HK-2 (cell line): ENCODE results near the gene UQCC2.

Experiments
- DNase-seq: peaks from one replicate; pipeline ENCODE4 v3.0.0-alpha.2; 2018; ENCODE audit not compliant: unreplicated experiment

UQCC2 gene

DNA sequence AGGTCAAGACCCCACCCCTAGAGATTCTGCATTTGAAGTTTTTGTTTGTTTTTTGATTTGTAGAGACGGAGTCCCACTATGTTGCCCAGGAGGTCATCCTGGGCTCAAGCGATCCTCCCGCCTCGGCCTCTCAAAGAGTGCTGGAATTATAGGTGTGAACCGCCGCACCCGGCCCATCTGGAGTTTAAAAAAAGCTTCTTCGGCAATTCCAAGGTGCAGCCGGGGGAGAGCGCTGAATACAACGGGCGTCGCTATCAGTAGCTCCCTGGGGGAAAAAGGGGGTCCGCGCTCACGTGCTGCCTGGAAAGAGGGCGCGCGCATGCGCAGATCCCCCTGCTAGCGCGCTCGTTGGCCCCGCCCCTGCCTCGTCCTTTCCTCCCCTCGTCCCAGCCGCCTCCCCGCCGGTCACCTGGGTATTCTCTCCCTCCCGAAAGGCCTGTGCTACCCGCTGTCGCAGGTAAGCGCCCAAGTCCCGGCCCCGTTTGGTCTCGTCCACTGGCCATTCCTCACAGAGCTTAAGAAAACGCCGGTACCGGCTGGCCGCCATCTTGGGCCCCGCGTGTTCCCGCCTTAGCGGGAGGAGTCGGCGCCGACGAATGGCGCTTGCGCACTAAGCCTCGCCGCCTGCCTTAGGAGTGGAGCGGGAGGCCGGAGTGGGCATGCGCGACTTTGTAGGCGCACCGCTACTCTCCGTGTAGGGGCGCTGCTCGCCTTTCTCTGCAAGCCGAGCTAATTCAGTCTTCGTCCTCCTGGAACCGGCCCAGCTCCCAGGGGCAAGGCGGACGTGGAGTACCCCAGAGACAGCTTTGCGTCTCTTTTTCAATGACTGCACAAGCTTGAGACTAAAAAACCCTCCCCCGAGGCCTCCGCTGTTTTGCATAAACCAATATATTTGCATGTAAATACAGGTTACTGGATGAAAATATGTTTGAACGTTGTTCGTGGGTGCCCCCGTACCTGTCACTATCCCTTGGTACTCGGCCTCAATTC lies at the start of gene UQCC2:
UQCC2 (minus strand) TSS at position 561 of the 990 bp plus-strand sequence; CDS start at position 547, 14 bp downstream.
- peak; percentile 96 for DNase-seq

DNA sequence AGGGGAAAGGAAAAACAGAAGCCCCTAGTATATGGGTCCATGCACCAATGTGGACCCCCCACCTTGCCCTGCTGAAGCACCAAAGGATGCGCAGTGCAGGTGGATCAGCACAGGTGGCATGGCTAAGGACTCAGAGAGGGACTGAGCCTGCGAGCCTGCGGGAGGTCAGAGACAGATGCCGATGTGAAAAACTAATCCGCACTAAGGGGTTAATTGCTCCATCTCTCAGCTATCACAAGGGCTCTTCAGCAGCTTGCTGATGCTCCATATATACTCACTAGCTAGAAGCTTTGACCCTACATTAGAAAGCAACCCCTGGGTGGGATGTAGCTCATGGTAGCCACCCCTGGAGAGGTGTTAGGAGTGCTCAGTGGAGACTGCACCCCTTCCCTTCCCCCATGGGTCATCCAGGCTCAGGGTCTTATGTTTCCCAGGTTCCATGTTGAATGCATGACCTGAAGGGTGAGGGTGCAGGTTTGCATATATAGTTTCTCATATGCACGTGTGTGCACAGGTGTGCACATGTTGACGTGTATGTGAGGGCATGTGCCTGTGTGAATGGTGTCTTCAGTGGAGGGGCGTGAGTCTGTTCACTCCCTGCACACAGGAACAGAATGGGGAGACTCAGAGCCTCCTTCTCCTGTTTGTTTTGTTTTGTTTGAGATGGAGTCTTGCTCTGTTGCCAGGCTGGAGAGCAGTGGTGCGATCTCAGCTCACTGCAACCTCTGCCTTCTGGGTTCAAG lies 48.6 kb upstream of the UQCC2 start:
- no peak for DNase-seq

DNA sequence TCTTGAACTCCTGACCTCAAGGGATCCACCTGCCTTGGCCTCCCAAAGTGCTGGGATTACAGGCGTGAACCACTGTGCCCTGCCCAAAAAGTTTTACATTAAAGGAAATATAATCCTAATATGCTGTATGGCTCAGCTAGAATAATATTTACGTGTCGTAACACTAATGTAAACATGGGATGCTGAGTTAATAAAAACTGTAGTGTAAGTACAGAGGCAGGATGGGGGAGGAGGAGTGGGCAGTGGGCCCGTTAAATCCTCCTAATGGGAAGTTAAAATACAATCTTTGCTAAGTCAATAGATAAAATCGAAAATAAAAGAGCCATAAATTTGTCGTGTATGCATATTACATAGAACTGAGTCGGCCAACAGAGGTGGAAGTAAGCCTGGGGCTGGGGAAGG lies 47.3 kb upstream of the UQCC2 start:
- no peak for DNase-seq

DNA sequence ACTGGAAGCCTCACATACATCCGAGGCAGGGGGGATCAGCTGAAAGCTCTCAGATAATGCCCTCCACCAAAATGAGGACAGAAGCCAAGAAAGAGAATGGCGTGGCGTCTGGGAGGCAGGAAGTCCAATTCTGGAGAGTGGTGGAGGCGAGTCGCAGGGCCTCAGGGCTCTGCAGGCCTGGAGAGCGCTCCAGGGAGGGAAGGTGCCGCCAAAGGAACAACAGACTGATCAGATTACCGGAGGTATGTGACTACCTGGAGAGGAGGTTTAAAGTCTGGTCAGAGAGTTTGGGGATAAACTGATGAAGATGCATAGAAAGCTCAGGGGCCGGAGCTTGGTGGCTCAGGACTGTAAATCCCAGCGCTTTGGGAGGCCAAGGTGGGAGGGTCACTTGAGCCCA lies 46.4 kb upstream of the UQCC2 start:
- no peak for DNase-seq

DNA sequence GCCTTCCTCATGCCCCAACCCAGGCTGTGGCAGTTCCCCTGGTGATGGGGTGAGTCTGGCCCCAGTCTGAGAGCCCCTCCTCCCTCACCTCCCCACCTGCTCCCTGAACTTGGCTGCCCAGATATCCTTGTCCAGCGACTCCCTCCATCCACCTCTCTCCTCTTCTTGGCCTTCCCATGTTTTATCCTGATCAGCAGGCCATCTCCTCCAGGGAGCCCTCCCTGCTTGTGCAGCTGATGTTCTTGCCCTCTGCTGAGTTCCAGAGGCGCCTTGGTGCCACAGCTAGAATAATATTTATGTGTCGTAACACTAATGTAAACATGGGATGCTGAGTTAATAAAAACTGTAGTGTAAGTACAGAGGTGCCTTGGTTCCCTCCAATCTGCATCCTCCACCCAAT lies 45.6 kb upstream of the UQCC2 start:
- no peak for DNase-seq

DNA sequence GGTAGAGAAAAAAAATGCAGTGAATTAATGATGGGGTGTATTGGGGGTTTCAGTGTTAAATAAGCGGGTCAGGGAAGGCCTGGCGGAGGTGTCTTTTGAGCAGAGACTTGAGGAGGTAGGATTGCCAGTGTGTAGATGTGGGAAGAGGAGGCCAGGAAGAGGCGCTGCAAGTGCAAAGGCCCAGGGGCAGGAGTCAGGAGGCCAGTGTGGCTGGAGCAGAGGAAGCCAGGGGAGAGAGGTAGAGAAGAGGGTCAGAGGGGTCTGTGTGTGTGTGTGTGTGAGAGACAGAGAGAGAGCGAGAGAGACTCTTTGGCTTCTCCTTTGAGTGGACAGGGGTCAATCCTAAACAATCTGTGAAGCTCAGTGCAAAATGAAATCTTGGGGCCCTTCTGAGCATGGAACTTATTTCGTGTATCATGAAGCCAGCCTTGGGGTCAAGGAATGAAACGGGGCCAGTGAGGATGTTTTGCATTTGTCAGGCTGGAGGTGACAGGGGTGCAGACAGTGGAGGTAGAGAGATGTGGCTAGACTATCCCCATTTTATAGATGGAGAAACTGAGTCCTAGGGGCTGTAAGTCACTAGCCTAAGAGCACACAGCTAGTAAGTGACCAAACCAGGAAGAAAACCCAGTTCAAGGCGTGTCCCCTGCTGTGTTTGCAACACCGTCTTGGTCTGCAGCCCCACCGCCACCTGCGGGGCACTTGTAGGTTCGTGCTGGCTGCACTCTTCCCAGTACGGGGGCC lies 44.9 kb upstream of the UQCC2 start:
- no peak for DNase-seq

DNA sequence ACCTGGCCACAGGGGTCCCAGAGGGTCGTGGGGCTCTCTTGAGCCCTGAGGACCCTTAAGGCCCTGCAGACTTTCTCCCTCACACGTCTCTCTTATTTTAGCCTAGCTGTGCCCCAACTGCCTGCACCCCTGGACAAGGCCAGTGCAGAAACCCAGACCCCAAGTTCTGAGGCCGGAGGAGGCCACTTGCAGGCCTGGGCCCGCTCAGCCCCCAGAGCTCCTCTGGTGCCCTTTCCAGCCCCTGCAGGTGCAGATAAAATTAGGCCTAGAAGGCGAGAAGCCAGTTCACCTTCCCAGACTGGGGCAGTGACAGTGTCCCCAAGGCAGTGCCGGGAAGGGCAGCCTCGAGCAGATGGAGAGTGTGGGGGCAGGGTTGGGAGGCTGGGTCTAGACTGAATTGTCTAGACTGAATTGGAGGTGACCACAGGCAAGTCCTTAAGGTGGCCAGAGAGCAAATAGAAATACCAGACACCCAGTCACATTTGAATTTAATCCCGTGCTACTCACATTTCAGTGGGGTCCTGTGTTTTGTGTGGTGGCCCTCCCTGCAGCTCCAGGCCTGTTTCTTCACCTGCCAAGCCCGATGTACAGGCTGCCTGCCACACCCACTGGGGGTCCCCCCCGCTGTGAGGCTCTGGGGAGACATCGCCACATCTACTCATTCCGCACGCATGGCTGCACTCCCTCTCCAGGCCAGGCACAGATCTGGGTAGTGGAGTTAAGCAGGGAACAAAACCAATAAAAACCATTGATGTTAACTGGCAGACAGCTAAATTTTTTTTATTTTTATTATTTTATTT lies 43.8 kb upstream of the UQCC2 start:
- peak; percentile 29 for DNase-seq

DNA sequence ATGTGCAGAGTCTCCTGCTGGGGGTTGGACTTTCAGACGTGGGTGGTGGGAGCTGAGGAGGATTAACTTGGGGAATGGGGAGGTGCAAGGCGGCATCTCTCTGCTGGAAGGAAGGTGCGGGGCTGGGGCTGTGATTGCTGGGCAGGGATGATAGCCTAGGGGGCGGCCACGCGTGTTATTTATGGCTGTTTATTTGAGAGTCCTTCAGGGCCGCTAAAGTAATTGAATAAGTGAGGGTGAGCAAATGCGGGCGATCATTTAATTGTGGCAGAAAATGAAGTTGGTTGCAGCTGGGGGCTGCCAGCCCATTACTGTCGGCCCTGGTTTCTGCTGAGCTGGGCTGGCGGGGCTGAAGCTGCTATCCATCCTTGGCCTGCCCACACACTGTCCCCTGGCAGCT lies 42.7 kb upstream of the UQCC2 start:
- no peak for DNase-seq

DNA sequence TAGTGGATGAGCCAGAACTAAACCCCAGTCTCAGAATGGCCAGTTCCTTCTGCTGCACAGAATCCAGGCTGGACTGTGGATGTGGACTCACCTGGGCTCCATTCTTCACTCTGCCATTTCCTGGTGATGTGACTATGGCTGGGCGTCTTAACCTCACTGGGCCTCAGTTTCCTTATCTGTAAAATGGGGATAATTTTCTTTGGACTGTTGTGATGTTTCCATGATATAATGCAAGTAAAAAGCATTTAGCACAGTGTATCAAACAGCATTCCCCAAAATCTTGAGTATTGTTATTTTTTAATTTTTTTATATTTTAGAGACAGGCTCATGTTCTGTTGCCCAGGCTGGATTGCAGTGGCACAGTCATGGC lies 41.1 kb upstream of the UQCC2 start:
- no peak for DNase-seq

DNA sequence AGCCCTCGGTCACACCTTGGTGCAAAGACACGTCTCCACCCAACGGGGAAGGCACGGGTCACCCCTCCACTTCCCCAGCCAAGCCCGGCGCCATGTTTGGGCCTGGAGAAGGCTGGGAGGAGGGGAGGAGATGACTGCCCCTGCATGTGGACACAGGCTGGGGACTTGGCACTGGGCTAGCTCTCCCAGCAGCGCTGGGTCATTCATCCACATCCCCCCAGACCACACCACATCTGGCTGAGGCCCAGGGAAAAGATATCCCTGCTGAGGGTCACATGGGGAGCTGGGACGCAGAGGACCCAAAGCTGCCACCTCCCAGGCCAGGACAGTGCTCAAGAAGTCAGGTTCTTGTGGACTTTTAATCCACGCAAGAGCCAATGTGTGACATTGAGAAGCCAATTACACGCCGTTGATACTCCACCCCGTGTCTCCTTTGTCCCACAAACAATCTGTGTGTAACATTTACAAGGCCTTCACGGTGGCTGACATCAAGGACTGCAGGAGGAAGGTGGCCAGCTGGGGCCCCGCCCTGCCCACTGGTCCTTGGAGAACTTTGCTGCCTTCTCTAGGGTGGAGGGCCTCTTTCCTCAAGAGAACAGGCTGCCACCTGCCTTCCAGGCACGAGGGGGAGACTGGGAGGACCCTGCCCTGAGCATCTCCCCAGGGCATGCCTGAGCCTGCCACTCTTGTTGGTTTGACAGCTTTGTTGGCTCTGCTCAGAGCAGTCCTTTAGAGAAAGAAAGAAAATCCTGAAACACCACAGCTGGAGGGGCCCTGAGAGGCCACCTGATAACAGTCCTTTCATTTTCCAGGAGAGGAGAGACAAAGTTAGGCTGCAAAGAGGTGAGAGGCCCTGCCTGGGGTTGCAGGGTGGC lies 40.5 kb upstream of the UQCC2 start:
- DNase-seq: no peak

DNA sequence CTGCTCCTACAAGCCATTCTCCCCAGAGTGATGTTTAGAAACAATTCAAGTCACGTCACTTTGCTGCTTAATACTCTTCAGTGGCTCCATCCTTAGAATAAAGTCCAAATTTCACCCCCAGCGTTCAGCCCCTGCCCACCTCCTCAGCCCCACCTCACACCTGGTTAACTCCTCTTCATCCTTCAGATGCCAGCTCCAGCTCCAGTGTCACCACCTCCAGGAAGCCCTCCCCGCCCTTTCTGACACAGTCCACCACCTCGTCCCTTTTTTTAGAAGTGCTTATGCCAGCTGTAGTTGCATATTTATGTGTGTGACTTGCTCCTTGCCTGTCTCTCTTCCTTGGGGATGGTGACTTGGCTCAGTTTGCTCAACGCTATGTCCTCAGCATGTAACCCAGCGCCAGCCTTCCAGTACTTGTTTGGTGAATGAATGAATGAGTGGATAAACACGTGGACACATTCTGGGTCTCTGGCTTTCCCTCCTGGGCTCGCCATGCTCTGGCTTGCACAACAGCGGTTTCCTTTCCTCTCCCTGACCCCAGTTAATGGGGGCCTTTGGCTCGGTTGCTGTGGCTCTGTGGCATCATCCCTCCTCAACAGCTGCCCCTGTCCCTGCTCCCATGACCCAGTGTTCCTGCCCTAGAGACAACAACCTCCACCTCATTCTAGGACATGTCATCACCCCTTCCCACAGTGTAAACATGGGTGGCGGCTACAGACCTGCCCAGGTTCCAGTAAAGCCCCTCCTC lies 38.9 kb upstream of the UQCC2 start:
- no peak for DNase-seq

DNA sequence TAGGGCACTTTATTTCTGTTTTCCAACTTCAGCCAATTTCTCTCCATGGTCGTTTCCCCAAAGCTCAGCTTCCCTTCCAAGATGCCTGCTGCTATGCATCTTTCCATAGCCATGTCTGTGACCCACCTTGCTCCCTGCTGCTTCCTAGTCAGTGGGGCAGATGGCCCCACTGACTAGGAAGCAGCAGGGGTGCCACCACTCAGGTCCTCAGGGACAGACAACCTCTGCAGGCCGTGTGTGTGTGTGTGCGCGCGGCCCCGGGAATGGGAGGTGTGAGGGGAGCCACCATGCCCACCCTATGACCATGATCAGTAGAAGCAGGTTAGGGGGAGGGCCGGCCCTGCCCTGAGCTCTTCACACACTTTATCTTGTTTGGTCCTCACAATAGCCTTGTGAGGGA lies 37.9 kb upstream of the UQCC2 start:
- no peak for DNase-seq

DNA sequence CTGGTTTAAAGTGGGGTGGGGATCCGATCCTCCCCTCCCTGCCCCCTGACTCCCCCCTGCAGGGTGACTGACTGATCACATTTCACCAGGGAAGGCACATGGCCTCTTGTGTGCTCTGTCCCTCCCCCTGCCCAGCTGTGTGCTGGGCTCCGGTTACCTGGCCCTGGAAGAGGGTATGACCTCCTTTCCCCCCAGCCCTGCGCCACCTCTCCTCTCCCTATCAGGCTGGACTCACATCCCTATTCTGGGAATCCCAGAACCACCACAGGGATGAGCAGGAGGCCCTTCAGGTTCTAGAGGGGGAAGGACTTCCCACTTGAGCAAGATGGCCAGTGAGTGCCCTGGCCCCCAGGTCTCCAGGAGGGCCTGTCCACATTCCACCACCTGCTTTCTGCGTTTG lies 37.3 kb upstream of the UQCC2 start:
- no peak for DNase-seq

DNA sequence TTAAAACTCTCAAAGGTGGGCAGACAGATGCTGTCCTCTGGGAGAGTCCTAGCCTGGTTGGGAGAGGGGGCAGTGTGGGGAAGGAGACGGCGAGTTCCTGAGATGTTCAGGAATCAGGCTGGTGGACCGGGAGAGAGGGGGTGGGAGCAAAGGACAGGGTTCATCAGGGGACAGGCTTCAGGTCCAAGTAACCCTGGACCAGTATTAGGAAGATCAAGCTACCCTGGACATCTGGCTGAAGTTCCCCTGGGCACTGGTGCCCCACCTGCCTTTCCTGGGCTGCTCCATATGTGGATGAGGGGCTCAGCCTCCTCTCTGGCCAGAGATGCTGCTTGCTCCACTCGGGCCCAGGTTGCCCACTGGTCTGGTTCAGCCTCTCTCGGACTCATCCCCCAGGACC lies 36.3 kb upstream of the UQCC2 start:
- no peak for DNase-seq

DNA sequence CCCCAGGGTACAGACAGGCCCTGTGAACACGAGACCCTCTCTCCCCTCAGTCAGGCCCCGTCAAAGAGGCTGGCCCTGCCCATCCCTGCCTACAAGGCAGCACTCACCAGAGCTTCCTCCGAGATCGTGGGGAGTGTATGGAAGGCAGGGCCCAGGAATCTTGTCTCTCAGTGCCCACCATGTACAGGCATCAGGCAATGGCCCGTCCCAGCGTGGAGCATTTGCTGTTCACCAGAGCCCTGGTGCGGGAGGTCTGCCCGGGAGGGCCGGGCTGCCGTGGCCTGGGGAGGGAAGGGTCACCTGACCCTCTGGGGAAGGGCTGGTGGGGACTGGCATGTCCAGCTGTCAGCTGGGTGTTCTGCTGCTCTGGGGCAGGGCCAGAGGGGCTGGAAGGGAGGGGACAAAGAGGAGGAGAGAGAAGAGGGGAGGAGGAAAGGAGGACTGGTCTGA lies 35.2 kb upstream of the UQCC2 start, which contains the start of gene IP6K3:
IP6K3 (minus strand) TSS at position 255 of the 450 bp plus-strand sequence. CDS start 11,429 bp downstream, outside the sequence.
- peak; percentile 43 for DNase-seq

DNA sequence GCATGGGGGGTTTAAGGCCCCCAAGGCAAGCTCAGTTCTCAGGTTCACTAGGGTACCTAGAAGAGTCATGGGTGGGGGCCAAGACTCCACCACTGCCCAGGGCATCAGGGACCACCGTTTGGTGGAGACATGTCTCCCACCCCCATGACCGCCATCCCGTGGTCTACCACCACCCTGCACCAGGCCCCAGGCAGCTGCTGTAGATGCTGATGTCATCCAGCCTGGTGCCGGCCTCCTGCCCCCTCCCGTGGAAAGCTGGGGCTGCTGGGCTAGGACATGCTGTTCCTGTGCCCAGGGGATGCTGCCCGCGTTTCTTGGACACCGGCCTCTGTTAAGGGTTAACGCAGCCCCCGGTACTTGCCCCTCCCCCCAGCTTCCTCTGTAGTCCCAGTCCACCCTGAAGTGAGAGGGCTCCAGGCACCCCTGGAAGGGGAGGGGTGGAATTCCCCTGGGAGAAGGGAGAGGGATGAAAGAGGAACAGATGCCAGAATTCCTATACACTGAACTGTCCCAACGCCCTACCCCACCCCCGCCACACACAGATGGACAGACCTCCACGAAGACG lies 34.6 kb upstream of the UQCC2 start:
- DNase-seq: peak; percentile 72

DNA sequence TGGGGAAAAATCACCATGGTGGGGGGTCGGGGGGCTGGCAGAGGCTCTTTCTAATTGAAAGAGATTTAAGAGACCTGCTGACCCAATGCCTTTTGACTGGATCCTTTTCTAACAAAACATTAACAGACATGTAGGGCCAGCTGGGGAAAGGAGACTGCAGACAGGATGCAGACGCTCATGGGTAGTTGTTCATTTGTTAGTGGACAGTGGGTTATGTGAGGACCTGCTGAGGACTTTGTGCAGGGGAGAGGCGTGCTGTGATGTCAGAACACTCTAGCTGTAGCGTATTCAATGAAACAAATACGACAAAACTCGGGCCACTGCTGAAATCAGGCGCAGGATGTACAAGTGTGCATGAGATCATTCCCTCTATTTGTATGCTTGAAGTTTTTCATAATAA lies 34.0 kb upstream of the UQCC2 start:
- DNase-seq: peak; percentile 44

DNA sequence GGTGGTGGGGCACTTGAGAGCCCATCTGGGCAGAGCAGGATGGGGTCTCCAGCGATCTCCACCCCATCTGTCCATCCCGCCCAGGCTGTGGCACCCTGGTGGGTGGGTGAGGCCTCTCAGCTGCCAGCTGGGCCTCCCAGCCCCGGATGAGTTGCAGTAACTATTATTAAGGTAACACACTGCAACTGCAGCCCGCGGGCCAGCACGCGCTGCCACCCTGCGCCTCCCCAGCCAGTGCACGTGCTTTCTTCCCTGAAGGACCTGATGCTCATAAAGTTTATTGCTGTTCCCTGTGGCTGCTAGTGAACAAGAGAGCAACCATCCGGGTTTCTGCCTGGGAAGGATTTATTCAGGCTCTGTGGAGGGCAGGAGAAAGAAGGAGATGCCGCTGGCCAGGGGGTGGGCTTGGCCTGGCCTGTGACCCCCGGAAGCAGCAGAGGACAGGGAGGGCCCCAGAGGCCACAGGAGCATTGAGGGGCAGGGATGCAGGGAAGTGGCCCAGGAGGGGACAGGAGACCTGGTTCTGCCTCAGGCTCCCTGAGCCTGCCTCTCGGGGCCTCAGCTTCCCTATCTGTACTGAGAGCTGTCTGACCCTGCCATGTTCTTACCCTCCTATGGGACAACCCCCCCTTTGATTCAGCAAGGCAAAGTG lies 33.5 kb upstream of the UQCC2 start:
- DNase-seq: peak; percentile 29
